HG03066 (cell line): Measurements from ENCODE around the gene RACK1.
A peak's percentile ranks its signal among the peaks of the same experiment; 100 is the strongest.
"Not testable (repeated sequence)": the region's sequence is repeated elsewhere in the genome, so short reads cannot be mapped to it uniquely, and the experiment has no call there.

Source experiments
- ATAC-seq: cut with Tn5 transposase; IDR thresholded peaks from one replicate; pipeline ENCODE4 v1.9.1; 2021; ENCODE audit warnings: low read depth; ENCODE audit not compliant: unreplicated experiment

Gene RACK1

GRCh38 chr5:181217111-181217802, 26.4 kb downstream of the RACK1 start:
- peak; percentile 20 for ATAC-seq

DNA sequence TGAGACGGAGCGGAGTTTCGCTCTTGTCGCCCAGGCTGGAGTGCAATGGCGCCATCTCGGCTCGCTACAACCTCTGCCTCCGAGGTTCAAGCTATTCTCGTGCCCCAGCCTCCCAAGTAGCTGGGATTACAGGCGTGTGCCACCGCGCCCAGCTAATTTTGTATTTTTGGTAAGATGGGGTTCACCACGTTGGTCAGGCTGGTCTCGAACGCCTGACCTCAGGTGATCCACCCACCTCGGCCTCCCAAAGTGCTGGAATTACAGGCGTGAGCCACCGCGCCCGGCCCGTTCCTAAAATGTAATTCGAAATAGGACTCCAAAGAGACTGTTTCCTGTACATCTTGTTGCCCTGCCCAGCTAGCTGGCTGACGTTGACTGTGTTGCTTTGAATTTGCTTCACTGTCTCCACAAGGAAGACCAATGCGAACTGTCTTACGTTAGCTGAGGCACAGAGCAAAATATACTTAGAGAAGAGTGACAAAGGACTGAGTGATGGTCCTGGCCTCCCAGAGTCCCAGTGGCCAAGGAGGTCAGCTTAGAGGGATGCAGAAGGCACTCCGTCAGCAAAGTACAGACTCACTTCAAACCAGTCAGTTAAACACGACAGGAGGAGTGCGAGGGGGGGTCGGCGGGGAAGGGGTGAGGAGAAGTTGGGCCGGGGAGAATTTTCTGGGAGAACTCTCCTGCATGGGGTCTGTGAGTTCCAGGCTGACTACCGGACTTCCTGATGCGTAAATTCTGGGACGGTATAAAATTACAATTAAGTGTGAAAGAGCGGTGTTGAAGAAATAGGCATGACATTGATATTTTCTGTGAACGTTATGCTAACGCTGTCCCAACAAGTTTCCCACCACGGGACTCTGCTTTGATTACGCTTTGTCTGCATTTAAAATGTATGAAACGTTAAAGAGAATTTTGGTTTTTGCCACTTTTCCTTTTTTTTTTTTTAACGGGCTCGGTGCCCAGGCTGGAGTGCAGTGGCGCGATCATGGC, 27.4 kb downstream of the RACK1 start:
- ATAC-seq, result no peak

DNA sequence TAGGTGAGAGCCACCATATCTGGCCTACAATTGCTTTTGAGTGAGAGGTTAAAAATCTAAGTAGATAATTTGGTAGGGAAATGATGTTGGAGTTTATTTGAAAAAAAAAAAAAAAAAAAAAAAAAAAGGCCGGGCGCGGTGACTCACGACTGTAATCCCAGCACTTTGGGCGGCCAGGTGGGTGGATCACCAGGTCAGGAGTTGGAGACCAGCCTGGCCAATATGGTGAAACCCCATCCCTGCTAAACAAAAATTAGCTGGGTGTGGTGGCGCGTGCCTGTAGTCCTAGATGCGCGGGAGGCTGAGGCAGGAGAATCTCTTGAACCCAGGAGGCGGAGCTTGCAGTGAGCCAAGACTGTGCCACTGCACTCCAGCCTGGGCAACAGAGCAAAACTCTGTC, 29.5 kb downstream of the RACK1 start:
- ATAC-seq, result not testable (repeated sequence)

GRCh38 chr5:181212934-181213333, 30.8 kb downstream of the RACK1 start:
- no peak for ATAC-seq

GRCh38 chr5:181212080-181212479, 31.6 kb downstream of the RACK1 start:
- ATAC-seq, result no peak

GRCh38 chr5:181211208-181211607, 32.5 kb downstream of the RACK1 start:
- no peak for ATAC-seq

DNA sequence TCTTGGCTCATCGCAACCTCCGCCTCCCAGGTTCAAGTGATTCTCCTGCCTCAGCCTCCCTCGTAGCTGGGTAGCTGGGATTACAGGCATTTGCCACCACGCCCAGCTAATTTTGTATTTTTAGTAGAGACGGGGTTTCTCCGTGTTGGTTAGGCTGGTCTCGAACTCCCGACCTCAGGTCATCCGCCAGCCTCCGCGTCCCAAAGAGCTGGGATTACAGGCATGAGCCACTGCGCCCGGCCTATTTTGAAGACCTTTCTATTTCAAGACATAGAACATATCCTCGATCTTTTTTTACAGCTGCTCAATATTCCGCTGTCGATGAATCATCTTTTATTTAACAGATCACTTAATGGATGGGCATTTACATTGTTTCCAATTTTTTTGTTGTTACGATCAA, 33.0 kb downstream of the RACK1 start:
- ATAC-seq, result not testable (repeated sequence)

DNA sequence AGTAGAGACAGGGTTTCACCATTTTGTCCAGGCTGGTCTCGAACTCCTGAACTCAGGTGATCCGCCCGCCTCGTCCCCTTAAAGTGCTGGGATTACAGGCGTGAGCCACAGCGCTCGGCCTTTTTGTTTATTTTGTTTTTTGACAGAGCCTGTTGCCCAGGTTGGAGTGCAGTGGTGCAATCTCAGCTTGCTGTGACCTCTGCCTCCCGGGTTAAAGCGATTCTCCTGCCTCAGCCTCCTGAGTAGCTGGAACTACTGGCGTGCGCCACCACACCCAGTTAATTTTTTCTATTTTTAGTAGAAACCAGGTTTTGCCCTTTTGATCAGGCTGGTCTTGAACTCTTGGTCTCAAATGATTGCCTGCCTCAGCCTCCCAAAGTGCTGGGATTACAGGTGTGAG, 33.6 kb downstream of the RACK1 start:
- ATAC-seq, result not testable (repeated sequence)

GRCh38 chr5:181209006-181209405, 34.7 kb downstream of the RACK1 start:
- ATAC-seq, result not testable (repeated sequence)

- ATAC-seq, result no peak
These were observed 35.8 kb downstream of the RACK1 start for GRCh38 chr5:181207960-181208253.

DNA sequence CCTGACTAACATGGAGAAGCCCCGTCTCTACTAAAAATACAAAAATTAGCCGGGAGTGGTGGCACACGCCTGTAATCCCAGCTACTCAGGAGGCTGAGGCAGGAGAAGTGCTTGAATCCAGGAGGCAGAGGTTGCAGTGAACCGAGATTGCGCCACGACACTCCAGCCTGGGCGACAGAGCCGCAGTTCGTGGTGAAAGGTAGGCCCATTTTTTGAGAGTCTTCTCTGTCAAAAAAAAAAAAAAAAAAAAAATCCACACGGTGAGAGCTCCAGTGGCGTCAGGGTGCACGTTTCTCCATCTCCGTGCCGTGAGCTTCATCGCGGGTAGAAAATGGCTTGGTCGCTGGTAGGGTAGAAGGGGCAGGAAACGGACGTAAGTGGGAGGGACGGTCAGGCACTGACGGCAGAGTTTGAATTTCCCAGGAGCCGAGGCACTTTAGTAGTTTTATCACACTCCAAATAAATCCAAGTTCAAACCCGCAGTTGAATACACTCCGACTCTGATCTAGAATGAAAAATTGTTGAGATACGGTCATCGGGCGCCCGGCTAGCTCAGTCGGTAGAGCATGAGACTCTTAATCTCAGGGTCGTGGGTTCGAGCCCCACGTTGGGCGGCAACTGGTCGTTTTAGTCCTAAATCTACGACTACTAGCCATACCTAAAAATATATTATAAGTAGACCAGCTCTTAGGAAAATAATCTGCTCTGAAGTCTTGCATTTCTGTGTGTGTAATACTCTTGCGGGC, 36.3 kb downstream of the RACK1 start:
- ATAC-seq, result no peak

DNA sequence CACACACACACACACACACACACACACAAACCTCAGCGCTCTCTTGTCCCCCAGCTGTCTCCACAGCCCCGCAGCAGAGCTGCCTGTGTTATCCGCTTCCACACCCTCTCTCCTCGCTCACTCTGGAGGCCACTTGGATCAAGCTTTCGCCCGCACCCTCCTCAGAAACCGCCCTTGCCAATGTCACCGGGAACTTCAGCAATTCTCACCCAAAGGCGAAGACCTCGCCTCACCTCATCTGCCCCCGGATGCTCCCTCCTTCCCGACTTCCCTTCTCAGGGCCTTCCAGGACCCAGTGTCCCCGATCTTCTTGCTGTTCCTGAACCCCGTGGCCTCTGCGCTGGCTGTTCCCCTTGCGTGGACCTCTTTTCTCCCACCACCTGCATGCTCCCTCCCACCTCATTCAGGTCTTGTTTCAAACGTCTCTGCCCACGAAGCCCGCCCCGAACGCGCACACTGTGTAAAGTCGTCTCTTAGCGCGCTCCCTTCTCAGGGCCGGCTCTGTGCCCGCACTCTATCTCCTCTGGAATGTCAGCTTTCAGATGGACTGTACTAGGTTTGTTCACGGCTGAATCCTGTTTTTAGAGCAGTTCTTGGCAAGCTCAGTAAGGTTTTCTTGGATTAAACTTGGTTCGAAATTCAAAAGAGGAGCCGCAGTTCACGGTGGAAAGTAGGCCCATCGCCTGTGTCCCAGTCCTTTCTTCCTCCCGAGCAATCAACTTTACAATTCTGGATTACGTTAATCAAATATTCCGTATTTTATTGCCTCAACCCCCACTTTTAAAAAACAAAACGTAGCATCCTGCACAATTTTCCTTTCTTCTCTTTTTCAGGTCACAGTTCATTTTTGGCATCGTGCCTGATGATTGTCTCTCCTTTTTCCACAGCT, 37.7 kb downstream of the RACK1 start:
- no peak for ATAC-seq

DNA sequence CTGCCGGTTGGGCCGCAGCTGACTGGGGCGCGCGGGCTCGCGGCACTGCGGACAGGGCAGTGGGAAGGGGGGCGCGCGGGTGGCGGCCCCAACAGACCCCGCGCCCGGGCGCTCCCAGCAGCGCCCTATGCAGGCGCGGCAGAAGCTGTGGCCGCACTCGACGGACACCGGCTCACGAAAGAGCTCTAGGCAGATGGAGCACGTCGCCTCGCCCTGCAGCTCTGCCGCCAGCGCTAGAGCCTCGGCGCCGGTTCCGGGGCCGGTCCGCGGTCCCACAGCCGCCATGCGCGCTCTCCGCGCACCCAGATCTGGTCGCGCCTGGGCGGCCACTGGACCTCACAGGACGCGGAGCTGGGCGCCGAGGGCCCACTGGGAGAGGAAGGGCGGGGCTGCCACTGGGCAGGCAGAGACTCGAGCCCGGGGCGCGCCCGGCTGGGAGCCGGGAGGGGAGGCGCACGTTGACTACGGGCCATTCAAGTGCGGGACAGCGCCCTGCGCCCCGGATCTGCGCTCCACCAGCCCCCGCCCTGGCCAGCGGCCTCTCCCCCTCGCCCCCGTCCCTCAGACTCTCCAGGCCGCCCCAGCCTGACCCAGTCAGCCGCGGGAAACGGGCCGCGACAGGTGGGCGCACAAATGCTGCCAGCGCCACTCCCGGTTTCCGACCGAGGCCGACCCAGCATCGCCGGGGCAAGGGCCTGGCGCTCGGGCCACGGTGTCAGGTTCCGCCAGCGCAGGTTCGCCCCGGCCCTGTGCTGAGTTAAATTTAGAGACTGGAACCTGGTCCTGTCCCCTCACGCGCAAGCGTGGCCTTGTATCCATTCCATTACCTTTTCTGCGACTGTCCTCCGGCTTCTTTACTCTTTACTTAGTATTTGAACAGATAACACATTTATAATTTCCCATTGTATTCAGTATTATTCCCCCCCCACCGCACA, 38.6 kb downstream of the RACK1 start, which contains the start of gene TRIM7:
TRIM7 (minus strand) TSS at position 371 of the 935 bp plus-strand sequence; CDS start at position 285, 86 bp downstream.
- ATAC-seq, result no peak

- ATAC-seq, result no peak
These were observed 39.4 kb downstream of the RACK1 start for GRCh38 chr5:181204113-181204825.

DNA sequence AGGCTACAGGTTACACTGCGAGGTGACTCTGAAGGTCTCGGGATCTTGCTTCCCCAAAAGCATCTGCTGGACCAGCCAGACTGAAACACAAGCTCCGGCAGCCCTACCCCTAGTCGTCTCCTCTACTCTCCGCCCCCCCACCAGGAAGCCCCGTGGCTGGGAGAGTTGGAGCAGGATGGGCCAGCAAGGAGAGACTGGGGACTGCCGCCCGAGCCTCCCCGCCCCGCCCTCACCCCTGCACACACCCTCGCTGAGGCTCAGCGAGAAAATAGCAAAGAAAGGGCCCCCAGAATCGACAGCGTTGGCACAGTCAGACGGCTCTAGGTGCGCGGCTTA, 40.0 kb downstream of the RACK1 start:
- ATAC-seq, result no peak

- no peak for ATAC-seq
These were observed 40.5 kb downstream of the RACK1 start for GRCh38 chr5:181203093-181203711.

DNA sequence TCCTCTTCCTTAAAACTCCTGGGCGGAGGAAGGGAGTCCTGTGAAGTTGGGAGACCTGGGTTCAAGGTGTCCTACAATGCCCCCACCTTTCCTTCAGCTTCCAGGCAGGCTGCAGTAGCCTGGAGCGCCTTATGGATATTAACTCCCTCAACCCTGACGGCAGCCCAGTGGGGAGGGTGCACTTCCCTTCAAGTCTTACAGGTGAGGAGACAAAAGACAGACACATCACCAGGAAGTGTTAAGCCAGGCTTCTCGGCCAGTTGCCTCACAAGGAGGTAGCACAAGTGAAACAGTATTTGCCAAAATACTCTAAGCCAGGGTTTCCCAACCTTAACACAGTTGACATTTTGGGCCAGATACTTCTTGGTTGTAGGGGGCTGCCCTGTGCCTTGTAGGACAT, 42.9 kb downstream of the RACK1 start:
- ATAC-seq, result no peak
